A673 (cell line): Measurements from ENCODE around the gene BSDC1.
"Not testable (repeated sequence)": the region's sequence is repeated elsewhere in the genome, so short reads cannot be mapped to it uniquely, and the experiment has no call there.

Source experiments
- CTCF ChIP-seq: fragments of 300-800, 200-600 bp; sonication (generic); conservative IDR thresholded peaks from 2 replicates; pipeline ENCODE4 v1.5.1; 2017; ENCODE audit warnings: low read depth, mild to moderate bottlenecking, antibody characterized with exemption, low read length, moderate library complexity, mixed read lengths
- EZH2 ChIP-seq: fragments of 200-600 bp; sonication (generic); IDR thresholded peaks from 2 replicates; pipeline ENCODE4 v1.6.1; 2017; ENCODE audit warnings: borderline replicate concordance, low read depth, mild to moderate bottlenecking, mixed read lengths, antibody characterized with exemption, low read length; ENCODE audit not compliant: poor library complexity, severe bottlenecking

DNA sequence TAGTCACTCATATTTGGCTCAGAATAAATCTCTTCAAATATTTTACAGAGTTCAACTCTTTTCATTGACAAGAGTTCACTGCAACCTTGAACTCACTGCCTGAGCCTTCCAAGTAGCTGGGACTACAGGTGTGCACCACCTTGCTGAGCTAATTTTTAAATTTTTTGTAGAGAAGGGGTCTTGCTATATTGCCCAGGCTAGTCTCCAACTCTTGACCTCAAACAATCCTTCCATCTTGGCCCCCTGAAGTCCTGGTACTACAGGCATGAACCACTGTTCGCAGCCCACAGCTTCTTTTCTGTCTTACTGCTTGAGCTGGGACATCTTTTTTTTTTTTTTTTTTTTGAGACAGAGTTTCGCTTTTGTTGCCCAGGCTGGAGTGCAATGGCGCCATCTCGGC, 44.5 kb upstream of the BSDC1 start:
- TF ChIP-seq CTCF, EZH2: not testable (repeated sequence)
